GM15510 (cell line): ENCODE measurements around the gene ZCWPW1.

Source experiments
- POLR2A ChIP-seq: IDR thresholded peaks from 3 replicates; pipeline ENCODE4 v1.6.1; 2011; ENCODE audit warnings: borderline replicate concordance; ENCODE audit not compliant: insufficient read length; ENCODE audit errors: extremely low read depth

ZCWPW1 gene

GRCh38 chr7:100358027-100358856 lies 70.3 kb downstream of the ZCWPW1 start, which contains the start of gene PILRB:
Gene PILRB (plus strand): TSS chr7:100358117. CDS start chr7:100358303, 186 bp downstream.
- TF ChIP-seq POLR2A: no peak

DNA sequence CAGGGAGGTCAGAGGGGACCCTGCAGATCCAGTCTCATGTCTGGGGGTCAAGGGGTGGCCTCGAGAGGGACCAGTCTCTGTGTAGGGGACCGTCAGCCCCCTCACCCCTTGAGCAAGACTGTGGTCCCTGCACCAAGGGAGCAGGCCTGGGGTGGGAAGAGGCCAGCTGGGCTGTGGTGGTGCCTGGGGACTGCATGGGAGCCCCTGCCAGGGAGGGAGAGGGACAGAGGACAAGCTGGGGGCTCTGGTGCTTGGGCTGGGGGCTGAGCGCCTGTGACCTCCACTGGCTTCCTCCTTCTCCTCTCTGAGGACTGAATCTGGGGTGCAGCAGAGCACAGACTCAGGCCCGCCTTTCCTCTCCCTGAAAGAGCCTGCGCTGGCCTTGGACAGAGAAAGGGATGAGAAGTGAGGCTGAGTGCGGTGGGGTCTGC lies 71.4 kb downstream of the ZCWPW1 start:
- TF ChIP-seq POLR2A: no peak

GRCh38 chr7:100356416-100357068 lies 72.0 kb downstream of the ZCWPW1 start:
- TF ChIP-seq POLR2A: no peak

- no peak for TF ChIP-seq POLR2A
Measured at GRCh38 chr7:100353685-100354330, 74.7 kb downstream of the ZCWPW1 start.

GRCh38 chr7:100352984-100353684 lies 75.4 kb downstream of the ZCWPW1 start:
- TF ChIP-seq POLR2A: no peak

- TF ChIP-seq POLR2A: no peak
Measured at GRCh38 chr7:100351657-100352058, 76.8 kb downstream of the ZCWPW1 start.
